OCI-LY1 (cell line): ENCODE data around the gene NDUFB4.
"Not testable (repeated sequence)": the region's sequence is repeated elsewhere in the genome, so short reads cannot be mapped to it uniquely, and the experiment has no call there.

Source experiments
- H2AFZ ChIP-seq: fragments of 200-600 bp; sonication (generic), shearing (Covaris generic); 2 replicates; pipeline ENCODE4 v1.6.0; 2014; ENCODE audit warnings: antibody characterized with exemption, mild to moderate bottlenecking, low read length
- H3F3A ChIP-seq: fragments of 200-600 bp; sonication (generic), shearing (Covaris generic); 2 replicates; pipeline ENCODE4 v1.6.0; 2014; ENCODE audit warnings: mild to moderate bottlenecking, antibody characterized with exemption, low read length, moderate library complexity; ENCODE audit not compliant: insufficient read depth
- H3K27ac ChIP-seq: fragments of 200-600 bp; sonication (generic); 2 replicates; pipeline ENCODE4 v1.5.1; 2014; ENCODE audit warnings: low read length, mixed run types, mild to moderate bottlenecking, low read depth; ENCODE audit not compliant: poor library complexity, severe bottlenecking
- H3K27me3 ChIP-seq: fragments of 200-600 bp; sonication (generic); 2 replicates; pipeline ENCODE4 v1.6.0; 2014; ENCODE audit warnings: antibody characterized with exemption, mild to moderate bottlenecking, low read length, moderate library complexity; ENCODE audit not compliant: insufficient read depth
- H3K36me3 ChIP-seq: fragments of 200-600 bp; sonication (generic); 2 replicates; pipeline ENCODE4 v1.6.1; 2014; ENCODE audit warnings: mild to moderate bottlenecking, antibody characterized with exemption, low read length, moderate library complexity, mixed read lengths; ENCODE audit not compliant: insufficient read depth
- H3K4me1 ChIP-seq: fragments of 200-600 bp; sonication (generic); 2 replicates; pipeline ENCODE4 v1.5.1; 2014; ENCODE audit warnings: mild to moderate bottlenecking, low read length, moderate library complexity; ENCODE audit not compliant: insufficient read depth, severe bottlenecking
- H3K4me2 ChIP-seq: fragments of 200-600 bp; sonication (generic), shearing (Covaris generic); 2 replicates; pipeline ENCODE4 v1.6.1; 2014; ENCODE audit warnings: low read length
- H3K4me3 ChIP-seq: fragments of 200-600 bp; sonication (generic); 2 replicates; pipeline ENCODE4 v1.5.1; 2014; ENCODE audit warnings: low read length, low read depth, mild to moderate bottlenecking, mixed read lengths; ENCODE audit not compliant: poor library complexity, severe bottlenecking
- H3K79me2 ChIP-seq: fragments of 200-600 bp; shearing (Covaris generic); 2 replicates; pipeline ENCODE4 v1.6.1; 2016; ENCODE audit warnings: mixed run types, low read length, mixed read lengths; ENCODE audit not compliant: insufficient read depth
- H3K9ac ChIP-seq: fragments of 200-600 bp; sonication (generic), shearing (Covaris generic); 2 replicates; pipeline ENCODE4 v1.6.1; 2014; ENCODE audit warnings: mild to moderate bottlenecking, low read length, mixed read lengths
- H3K9me2 ChIP-seq: fragments of 200-600 bp; sonication (generic), shearing (Covaris generic); 2 replicates; pipeline ENCODE4 v1.6.1; 2014; ENCODE audit warnings: low read depth, mild to moderate bottlenecking, low read length, mixed read lengths
- H3K9me3 ChIP-seq: fragments of 200-600 bp; shearing (Covaris generic); 2 replicates; pipeline ENCODE4 v1.6.1; 2014; ENCODE audit warnings: low read length, mixed read lengths
- H4K20me1 ChIP-seq: fragments of 200-600 bp; sonication (generic), shearing (Covaris generic); 2 replicates; pipeline ENCODE4 v1.6.0; 2016; ENCODE audit warnings: mild to moderate bottlenecking, low read length; ENCODE audit not compliant: insufficient read depth
- EZH2 ChIP-seq: fragments of 200-600 bp; sonication (generic), shearing (Covaris generic); IDR thresholded peaks from 2 replicates; pipeline ENCODE4 v1.8.0; 2017; ENCODE audit warnings: borderline replicate concordance, mixed run types, mild to moderate bottlenecking, antibody characterized with exemption, low read length, moderate library complexity, mixed read lengths
- TF ChIP-seq, protein P1 (sequence below): fragments of 200-600 bp; sonication (generic), shearing (Covaris generic); IDR thresholded peaks from 2 replicates; pipeline ENCODE4 v1.5.1; 2017; ENCODE audit warnings: mild to moderate bottlenecking, antibody characterized with exemption, low read length, moderate library complexity, mixed read lengths

NDUFB4 gene

DNA sequence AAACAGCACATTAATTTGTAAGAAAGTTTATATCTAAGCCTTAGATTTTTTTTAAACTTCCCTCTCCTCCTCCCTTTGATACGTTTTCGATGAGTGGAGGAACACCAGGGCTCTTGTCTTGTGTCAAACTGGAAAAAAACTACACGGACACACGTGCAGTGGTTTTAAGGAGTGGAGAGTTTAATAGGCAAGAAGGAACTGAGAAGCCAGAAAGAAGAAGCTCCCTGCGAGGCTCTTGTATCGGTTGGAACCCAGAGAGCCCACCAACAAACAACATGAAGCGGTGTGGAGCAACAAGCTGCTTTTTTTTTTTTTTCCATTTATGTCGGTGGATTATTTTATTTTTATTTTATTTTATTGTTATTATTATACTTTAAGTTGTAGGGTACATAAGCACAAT lies 18.6 kb downstream of the NDUFB4 start:
- no peak overlapping the region for H2AFZ ChIP-seq

DNA sequence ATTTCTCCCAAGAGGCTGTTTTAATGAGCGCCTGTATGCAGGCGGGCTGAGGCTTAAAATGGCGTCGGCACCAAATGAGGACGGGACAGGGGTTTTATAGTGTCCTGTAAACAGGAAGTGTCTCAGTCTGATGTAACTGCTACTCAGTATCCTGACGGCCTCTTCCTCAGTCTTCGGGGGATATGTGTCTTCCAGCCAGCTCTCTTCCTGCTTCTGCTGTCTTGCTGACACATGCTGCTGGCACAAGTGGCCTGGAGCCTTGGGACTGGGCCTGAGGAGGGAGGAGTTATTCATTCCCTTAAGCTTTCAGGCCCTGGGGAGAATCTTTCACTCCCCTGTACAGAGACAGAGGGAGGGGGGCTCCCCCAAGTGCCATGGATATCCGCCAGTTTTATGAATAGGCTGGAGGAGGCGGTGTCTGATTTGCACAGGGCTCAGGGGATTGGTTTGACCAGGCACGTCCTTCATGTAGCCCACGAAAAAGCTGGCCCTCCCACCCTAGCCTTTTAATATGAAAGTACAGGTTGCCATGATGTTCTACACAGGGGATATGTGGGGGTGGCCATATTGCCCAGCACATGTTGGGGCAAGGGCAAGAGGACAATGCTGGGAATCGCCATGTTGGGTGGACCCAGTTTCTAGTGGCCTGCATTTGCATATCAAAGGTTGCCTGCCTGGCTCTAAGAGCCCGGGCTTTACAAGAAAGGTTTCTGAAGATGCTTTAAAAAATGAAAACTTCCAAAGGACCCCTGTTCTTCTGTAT lies 19.9 kb downstream of the NDUFB4 start:
- H3K4me1 ChIP-seq: peaks cover 11% of the 10 kb centered on the region

More for the DNA sequence above, 18.6 kb downstream of the NDUFB4 start:
- Histone ChIP-seq H3F3A (no peaks in the 10 kb centered on the region), H3K27ac (no peak overlapping the region), H3K4me3 (no peak overlapping the region), H3K9me3 (no peaks in the 10 kb centered on the region), H3K9me2 (no peaks in the 10 kb centered on the region), H3K4me1 (peaks cover 11% of the 10 kb centered on the region), H3K9ac (no peak overlapping the region), H3K27me3 (no peaks in the 10 kb centered on the region), H3K4me2 (no peak overlapping the region), H4K20me1 (no peaks in the 10 kb centered on the region), H3K79me2 (no peaks in the 10 kb centered on the region), H3K36me3 (no peaks in the 10 kb centered on the region)
- TF ChIP-seq, protein P1, sequence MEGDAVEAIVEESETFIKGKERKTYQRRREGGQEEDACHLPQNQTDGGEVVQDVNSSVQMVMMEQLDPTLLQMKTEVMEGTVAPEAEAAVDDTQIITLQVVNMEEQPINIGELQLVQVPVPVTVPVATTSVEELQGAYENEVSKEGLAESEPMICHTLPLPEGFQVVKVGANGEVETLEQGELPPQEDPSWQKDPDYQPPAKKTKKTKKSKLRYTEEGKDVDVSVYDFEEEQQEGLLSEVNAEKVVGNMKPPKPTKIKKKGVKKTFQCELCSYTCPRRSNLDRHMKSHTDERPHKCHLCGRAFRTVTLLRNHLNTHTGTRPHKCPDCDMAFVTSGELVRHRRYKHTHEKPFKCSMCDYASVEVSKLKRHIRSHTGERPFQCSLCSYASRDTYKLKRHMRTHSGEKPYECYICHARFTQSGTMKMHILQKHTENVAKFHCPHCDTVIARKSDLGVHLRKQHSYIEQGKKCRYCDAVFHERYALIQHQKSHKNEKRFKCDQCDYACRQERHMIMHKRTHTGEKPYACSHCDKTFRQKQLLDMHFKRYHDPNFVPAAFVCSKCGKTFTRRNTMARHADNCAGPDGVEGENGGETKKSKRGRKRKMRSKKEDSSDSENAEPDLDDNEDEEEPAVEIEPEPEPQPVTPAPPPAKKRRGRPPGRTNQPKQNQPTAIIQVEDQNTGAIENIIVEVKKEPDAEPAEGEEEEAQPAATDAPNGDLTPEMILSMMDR: no peak
- TF ChIP-seq EZH2: no peak

DNA sequence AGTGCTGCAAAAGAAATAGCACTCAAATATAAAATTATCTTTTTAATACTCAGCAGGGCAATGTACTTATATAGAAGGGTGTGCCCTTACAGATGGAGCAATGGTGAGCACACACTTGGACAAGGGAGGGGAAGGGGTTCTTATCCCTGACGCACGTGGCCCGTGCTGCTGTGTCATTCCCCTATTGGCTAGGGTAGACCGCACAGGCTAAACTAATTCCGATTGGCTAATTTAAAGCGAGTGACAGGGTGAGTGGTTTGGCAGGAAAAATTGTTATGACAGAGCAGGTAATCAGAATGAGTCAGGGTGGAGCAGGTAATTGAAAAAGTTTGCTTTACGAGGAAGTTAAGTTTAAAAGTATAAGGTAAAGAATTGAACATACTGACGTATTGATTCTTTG lies 20.6 kb downstream of the NDUFB4 start:
- H3K9ac ChIP-seq, H3K27me3 ChIP-seq, H3K79me2 ChIP-seq, H3K27ac ChIP-seq, H2AFZ ChIP-seq, H4K20me1 ChIP-seq, H3K4me2 ChIP-seq, H3K4me3 ChIP-seq, H3K9me3 ChIP-seq, H3K9me2 ChIP-seq, H3K36me3 ChIP-seq, H3F3A ChIP-seq: not testable (repeated sequence)
- H3K4me1 ChIP-seq: peaks cover 11% of the 10 kb centered on the region

More for the DNA sequence above, 19.9 kb downstream of the NDUFB4 start:
- no peaks in the 10 kb centered on the region for H3K27me3 ChIP-seq
- H4K20me1 ChIP-seq: no peaks in the 10 kb centered on the region
- no peak overlapping the region for H3K9ac ChIP-seq
- no peak overlapping the region for H3K27ac ChIP-seq
- no peaks in the 10 kb centered on the region for H3K79me2 ChIP-seq
- no peaks in the 10 kb centered on the region for H3K9me2 ChIP-seq
- H2AFZ ChIP-seq: peak overlapping the region; percentile 96
- TF ChIP-seq, protein P1: no peak
- no peaks in the 10 kb centered on the region for H3F3A ChIP-seq
- no peaks in the 10 kb centered on the region for H3K36me3 ChIP-seq
- no peak overlapping the region for H3K4me3 ChIP-seq
- peak overlapping the region; percentile 11; the same call in 1 of the 2 replicates for H3K4me2 ChIP-seq
- H3K9me3 ChIP-seq: no peaks in the 10 kb centered on the region

DNA sequence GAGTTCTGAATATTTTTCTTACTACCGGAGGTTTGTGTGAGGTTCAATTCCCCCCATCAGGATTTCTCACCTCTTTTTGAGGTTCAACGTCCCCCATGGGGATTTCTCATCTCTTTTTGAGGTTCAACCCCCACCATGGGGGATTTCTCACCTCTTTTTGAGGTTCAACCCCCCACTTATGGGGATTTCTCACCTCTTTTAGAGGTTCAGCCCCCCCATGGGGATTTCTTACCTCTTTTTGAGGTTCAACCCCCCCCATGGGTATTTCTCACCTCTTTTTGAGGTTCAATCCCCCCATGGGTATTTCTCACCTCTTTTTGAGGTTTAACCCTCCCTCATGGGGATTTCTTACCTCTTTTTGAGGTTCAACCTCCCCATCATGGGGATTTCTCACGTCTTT lies 26.3 kb downstream of the NDUFB4 start:
- Histone ChIP-seq H4K20me1 (no peaks in the 10 kb centered on the region), H3K4me2 (no peak overlapping the region), H2AFZ (no peak overlapping the region), H3K27me3 (no peaks in the 10 kb centered on the region), H3K36me3 (no peaks in the 10 kb centered on the region), H3K9me2 (no peaks in the 10 kb centered on the region), H3K79me2 (no peaks in the 10 kb centered on the region), H3K27ac (no peak overlapping the region), H3K4me1 (no peaks in the 10 kb centered on the region), H3K4me3 (no peak overlapping the region), H3K9ac (no peak overlapping the region), H3K9me3 (peaks cover 10% of the 10 kb centered on the region), H3F3A (no peaks in the 10 kb centered on the region)
- TF ChIP-seq, protein P1: no peak
- TF ChIP-seq EZH2: no peak
